Esophagus muscularis mucosa (tissue), 4 donors: ENCODE results near the gene PSMB8.

Experiments
- EP300 ChIP-seq: sonication (generic); formaldehyde crosslinking; IDR thresholded peaks from one replicate; pipeline ENCODE4 v1.6.1; 2017; ENCODE audit warnings: antibody characterized with exemption
- POLR2A ChIP-seq: fragments of 450-650 bp; IDR thresholded peaks from one replicate; pipeline ENCODE4 v1.6.1; 2017; ENCODE audit warnings: antibody characterized with exemption, moderate library complexity, mild to moderate bottlenecking, low read depth
- POLR2AphosphoS5 ChIP-seq, 2 donors: sonication (generic); formaldehyde crosslinking; IDR thresholded peaks; one replicate each; pipeline ENCODE4 v1.6.1; 2017; ENCODE audit warnings: antibody characterized with exemption in 2 of 2
- TF ChIP-seq, protein P1 (sequence below), 3 experiments: fragments of 200-600 bp in 2 of 3; fragments of 450-650 bp in 1 of 3; sonication (generic) in 2 of 3; IDR thresholded peaks; one replicate each; pipeline ENCODE4 v1.5.1; 2017 to 2019; ENCODE audit warnings: antibody characterized with exemption in 3 of 3, mild to moderate bottlenecking in 2 of 3, moderate library complexity in 1 of 3

- TF ChIP-seq, protein P1, sequence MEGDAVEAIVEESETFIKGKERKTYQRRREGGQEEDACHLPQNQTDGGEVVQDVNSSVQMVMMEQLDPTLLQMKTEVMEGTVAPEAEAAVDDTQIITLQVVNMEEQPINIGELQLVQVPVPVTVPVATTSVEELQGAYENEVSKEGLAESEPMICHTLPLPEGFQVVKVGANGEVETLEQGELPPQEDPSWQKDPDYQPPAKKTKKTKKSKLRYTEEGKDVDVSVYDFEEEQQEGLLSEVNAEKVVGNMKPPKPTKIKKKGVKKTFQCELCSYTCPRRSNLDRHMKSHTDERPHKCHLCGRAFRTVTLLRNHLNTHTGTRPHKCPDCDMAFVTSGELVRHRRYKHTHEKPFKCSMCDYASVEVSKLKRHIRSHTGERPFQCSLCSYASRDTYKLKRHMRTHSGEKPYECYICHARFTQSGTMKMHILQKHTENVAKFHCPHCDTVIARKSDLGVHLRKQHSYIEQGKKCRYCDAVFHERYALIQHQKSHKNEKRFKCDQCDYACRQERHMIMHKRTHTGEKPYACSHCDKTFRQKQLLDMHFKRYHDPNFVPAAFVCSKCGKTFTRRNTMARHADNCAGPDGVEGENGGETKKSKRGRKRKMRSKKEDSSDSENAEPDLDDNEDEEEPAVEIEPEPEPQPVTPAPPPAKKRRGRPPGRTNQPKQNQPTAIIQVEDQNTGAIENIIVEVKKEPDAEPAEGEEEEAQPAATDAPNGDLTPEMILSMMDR (IDR thresholded peaks at IDR 0.05) = no peak
- TF ChIP-seq POLR2A (no peak), POLR2AphosphoS5 (IDR thresholded peaks at IDR 0.05) (no peak), EP300 (no peak)
These were observed 16.8 kb downstream of the PSMB8 start for GRCh38 chr6:32827025-32827424.
